Ecto neural progenitor cell (in vitro differentiated cells): ENCODE results near the gene ACOX3.

Experiments used
- DNase-seq: peaks from one replicate; pipeline ENCODE4 v3.0.0-alpha.2; 2018; ENCODE audit warnings: low spot score

Gene ACOX3

GRCh38 chr4:8319731-8320385, 120.7 kb downstream of the ACOX3 start:
- DNase-seq = peak; percentile 23

GRCh38 chr4:8319061-8319460, 121.5 kb downstream of the ACOX3 start:
- DNase-seq = peak; percentile 39

DNA sequence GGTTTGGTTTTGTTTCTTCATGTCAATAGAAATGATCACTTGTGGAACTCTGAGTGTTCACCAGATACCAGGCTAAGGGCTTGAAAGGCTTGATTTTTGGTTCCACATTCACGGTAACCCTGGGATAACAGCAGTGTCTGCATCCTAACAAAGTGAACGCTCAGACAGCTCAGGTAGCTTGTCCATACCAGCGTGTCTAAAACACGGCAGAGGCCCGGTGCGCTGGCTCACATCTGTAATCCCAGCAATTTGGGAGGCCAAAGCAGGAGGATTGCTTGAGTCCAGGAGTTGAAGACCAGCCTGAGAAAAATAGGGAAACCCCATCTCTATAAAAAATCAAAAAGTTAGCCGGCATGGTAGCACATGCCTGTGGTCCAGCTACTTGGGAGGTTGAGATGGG, 122.0 kb downstream of the ACOX3 start:
- DNase-seq = peak; percentile 23

DNA sequence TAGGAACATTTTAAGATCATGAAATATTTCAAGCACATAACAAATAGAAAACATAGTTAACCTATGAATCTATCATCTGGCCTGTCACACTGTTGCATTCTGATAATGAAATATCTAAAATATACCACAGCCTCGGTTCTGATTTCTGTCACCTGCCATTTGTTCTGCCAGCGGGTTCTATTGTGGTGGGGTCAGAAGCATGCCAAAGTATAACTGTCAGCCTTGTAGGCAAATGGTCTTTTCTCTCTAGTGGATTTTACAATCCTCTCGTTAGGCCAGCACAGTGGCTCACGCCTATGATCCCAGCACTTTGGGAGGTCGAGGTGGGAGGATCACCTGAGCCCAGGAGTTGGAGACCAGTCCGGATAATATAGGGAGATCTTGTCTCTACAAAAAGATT, 123.0 kb downstream of the ACOX3 start:
- DNase-seq = peak; percentile 22

DNA sequence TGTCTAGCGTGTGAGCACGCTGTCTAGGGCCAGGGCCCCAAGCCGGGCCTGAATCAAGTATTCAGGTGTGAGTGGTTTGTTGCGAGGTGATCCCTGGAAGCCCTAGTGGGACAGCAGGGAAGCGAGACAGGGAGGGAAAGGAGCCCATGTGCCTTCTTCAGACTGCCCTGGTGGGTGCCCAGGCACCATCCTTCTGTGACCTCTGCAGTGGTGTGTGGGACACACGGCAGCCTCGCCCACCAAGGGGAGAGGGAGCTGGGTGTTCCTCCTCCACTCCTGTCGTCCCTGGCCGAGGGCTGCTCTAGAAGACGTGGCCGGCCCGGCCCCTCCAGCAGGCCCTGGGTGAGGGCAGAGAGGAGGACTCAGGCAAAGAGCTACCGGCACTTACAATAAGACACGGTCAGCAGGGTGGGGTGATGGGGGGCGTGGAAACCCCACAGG, 123.6 kb downstream of the ACOX3 start:
- DNase-seq = peak; percentile 38
